Measurements from ENCODE around the gene GSDME.

Gene GSDME

GRCh38 chr7:24706211-24707170 lies 50.8 kb downstream of the GSDME start:
- no peak for DNase-seq

- DNase-seq, result no peak
Observed at GRCh38 chr7:24705461-24705954, 51.8 kb downstream of the GSDME start.

GRCh38 chr7:24704311-24704710 lies 53.0 kb downstream of the GSDME start:
- DNase-seq, result no peak

- DNase-seq, result no peak
Observed at GRCh38 chr7:24703296-24703695, 54.0 kb downstream of the GSDME start.

- DNase-seq, result no peak
Observed at GRCh38 chr7:24702755-24703154, 54.5 kb downstream of the GSDME start.

GRCh38 chr7:24701261-24702235 lies 55.7 kb downstream of the GSDME start:
- peak in 9 of 51 donors; percentile 14 to 76 (median 33) for DNase-seq

- peak in 1 of 51 donors; percentile 37 for DNase-seq
Observed at GRCh38 chr7:24700521-24701260, 56.6 kb downstream of the GSDME start.

GRCh38 chr7:24698531-24699266 lies 58.6 kb downstream of the GSDME start:
- DNase-seq, result no peak

GRCh38 chr7:24697416-24697815 lies 59.8 kb downstream of the GSDME start:
- no peak for DNase-seq

- DNase-seq, result no peak
Observed at GRCh38 chr7:24692592-24692991, 64.7 kb downstream of the GSDME start.

- DNase-seq, result no peak
Observed at GRCh38 chr7:24690251-24690650, 67.0 kb downstream of the GSDME start.

GRCh38 chr7:24685708-24686107 lies 71.6 kb downstream of the GSDME start:
- DNase-seq, result no peak

- DNase-seq, result no peak
Observed at GRCh38 chr7:24670782-24671181, 86.5 kb downstream of the GSDME start.

GRCh38 chr7:24669971-24670591 lies 87.2 kb downstream of the GSDME start:
- DNase-seq, result no peak

- no peak for DNase-seq
Observed at GRCh38 chr7:24668927-24669635, 88.2 kb downstream of the GSDME start.

- peak in 12 of 51 donors; percentile 3 to 60 (median 16) for DNase-seq
Observed at GRCh38 chr7:24665564-24666294, 91.5 kb downstream of the GSDME start.

- no peak for DNase-seq
Observed at GRCh38 chr7:24660546-24660945, 96.7 kb downstream of the GSDME start.

GRCh38 chr7:24659505-24659904 lies 97.8 kb downstream of the GSDME start:
- no peak for DNase-seq

Measured in hypothalamus (tissue), 51 donors.